Astrocyte (in vitro differentiated cells and primary cell): ENCODE measurements around the gene LRRK1. TPM values are rescaled to one million over a fixed set of nuclear protein-coding genes. Genes with fewer than 3 reads are reported as not detected.

Source experiments
- DNase-seq: peaks from one replicate; pipeline ENCODE4 v3.0.0-alpha.2; 2010; ENCODE audit warnings: low read depth
- FAIRE-seq: peaks from 2 replicates; lab custom pipeline; 2011; peaks lifted over from hg19 to GRCh38; lab: Jason Lieb, UNC
- H2AFZ ChIP-seq: 2 replicates; pipeline ENCODE4 v1.6.0; 2012; ENCODE audit warnings: low read depth, low read length, inconsistent platforms
- H3K27ac ChIP-seq: 2 replicates; pipeline ENCODE4 v1.5.1; 2011; ENCODE audit warnings: low read depth, low read length, inconsistent platforms
- H3K27me3 ChIP-seq: 2 replicates; pipeline ENCODE4 v1.6.0; 2011; ENCODE audit warnings: low read length, inconsistent platforms; ENCODE audit not compliant: insufficient read depth
- H3K36me3 ChIP-seq: 2 replicates; pipeline ENCODE4 v1.5.1; 2011; ENCODE audit warnings: low read length, inconsistent platforms; ENCODE audit not compliant: insufficient read depth
- H3K4me1 ChIP-seq: 2 replicates; pipeline ENCODE4 v1.5.1; 2011; ENCODE audit warnings: low read length, inconsistent platforms; ENCODE audit not compliant: insufficient read depth
- H3K4me2 ChIP-seq: 2 replicates; pipeline ENCODE4 v1.6.0; 2012; ENCODE audit warnings: low read length, inconsistent platforms
- H3K4me3 ChIP-seq: 2 replicates; pipeline ENCODE4 v1.5.1; 2011; ENCODE audit warnings: low read depth, mild to moderate bottlenecking, low read length, inconsistent platforms; ENCODE audit not compliant: insufficient read depth
- H3K79me2 ChIP-seq: 2 replicates; pipeline ENCODE4 v1.6.0; 2012; ENCODE audit warnings: mild to moderate bottlenecking, low read length, inconsistent platforms; ENCODE audit not compliant: insufficient read depth
- H3K9ac ChIP-seq: 2 replicates; pipeline ENCODE4 v1.6.0; 2012; ENCODE audit warnings: mild to moderate bottlenecking, low read length, inconsistent platforms
- H3K9me3 ChIP-seq: 2 replicates; pipeline ENCODE4 v1.5.1; 2012; ENCODE audit warnings: low read depth, mild to moderate bottlenecking, low read length, inconsistent platforms; ENCODE audit not compliant: insufficient read depth
- H4K20me1 ChIP-seq: 2 replicates; pipeline ENCODE4 v1.6.0; 2012; ENCODE audit warnings: low read length, inconsistent platforms; ENCODE audit not compliant: insufficient read depth
- H3K27ac Mint-ChIP-seq: one replicate; pipeline ENCODE4 v1.8.0; 2021; ENCODE audit warnings: mild to moderate bottlenecking, mixed read lengths; ENCODE audit not compliant: unreplicated experiment
- H3K27me3 Mint-ChIP-seq: one replicate; pipeline ENCODE4 v1.8.0; 2021; ENCODE audit warnings: low read depth, mixed read lengths; ENCODE audit not compliant: unreplicated experiment
- H3K36me3 Mint-ChIP-seq: one replicate; pipeline ENCODE4 v1.8.0; 2021; ENCODE audit warnings: low read depth, mixed read lengths; ENCODE audit not compliant: unreplicated experiment
- H3K4me1 Mint-ChIP-seq: one replicate; pipeline ENCODE4 v1.8.0; 2021; ENCODE audit warnings: low read depth, mixed read lengths; ENCODE audit not compliant: unreplicated experiment
- H3K4me3 Mint-ChIP-seq: one replicate; pipeline ENCODE4 v1.8.0; 2021; ENCODE audit warnings: mild to moderate bottlenecking, moderate library complexity, mixed read lengths; ENCODE audit not compliant: unreplicated experiment
- H3K9me3 Mint-ChIP-seq: one replicate; pipeline ENCODE4 v1.8.0; 2021; ENCODE audit warnings: mild to moderate bottlenecking, mixed read lengths; ENCODE audit not compliant: unreplicated experiment
- CTCF ChIP-seq: IDR thresholded peaks from 2 replicates; pipeline ENCODE4 v1.5.1; 2011; ENCODE audit warnings: low read depth, mild to moderate bottlenecking, inconsistent platforms, low read length, moderate library complexity; ENCODE audit not compliant: insufficient read depth
- EZH2 ChIP-seq: IDR thresholded peaks from 2 replicates; pipeline ENCODE4 v1.6.1; 2012; ENCODE audit warnings: mild to moderate bottlenecking, low read length, inconsistent platforms; ENCODE audit not compliant: insufficient read depth
- total RNA-seq: library from RNA; stranded (reverse); gene quantifications from 2 replicates; pipeline ENCODE4 v1.2.1, GENCODE V29; 2021

LRRK1 gene
- total RNA-seq, 1 donor from 2014 or later = 0.41 TPM

GRCh38 chr15:101025896-101026631 is 106.9 kb downstream of the LRRK1 start:
- H3K4me3 Mint-ChIP-seq = no peak overlapping the region
- H3K4me2 ChIP-seq = no peak overlapping the region
- no peaks in the 10 kb centered on the region for H3K9me3 ChIP-seq
- H3K27me3 ChIP-seq = no peaks in the 10 kb centered on the region
- no peak overlapping the region for H3K4me3 ChIP-seq
- TF ChIP-seq CTCF (no peak), EZH2 (no peak)
- no peaks in the 10 kb centered on the region for H3K79me2 ChIP-seq
- no peak overlapping the region for H3K9ac ChIP-seq
- DNase-seq (no peak), FAIRE-seq (no peak)
- no peak overlapping the region for H3K27ac Mint-ChIP-seq
- no peaks in the 10 kb centered on the region for H3K36me3 ChIP-seq
- no peak overlapping the region for H2AFZ ChIP-seq
- no peak overlapping the region for H3K27ac ChIP-seq
- no peaks in the 10 kb centered on the region for H3K4me1 ChIP-seq
- H4K20me1 ChIP-seq = no peaks in the 10 kb centered on the region
- H3K36me3 Mint-ChIP-seq = peaks cover 2% of the 10 kb centered on the region
- H3K4me1 Mint-ChIP-seq = peaks cover 4% of the 10 kb centered on the region
- no peaks in the 10 kb centered on the region for H3K9me3 Mint-ChIP-seq
- H3K27me3 Mint-ChIP-seq = peaks cover 34% of the 10 kb centered on the region

GRCh38 chr15:101026656-101027272 is 107.6 kb downstream of the LRRK1 start:
- no peak overlapping the region for H3K4me3 ChIP-seq
- peaks cover 2% of the 10 kb centered on the region for H3K36me3 Mint-ChIP-seq
- H3K27me3 ChIP-seq = no peaks in the 10 kb centered on the region
- FAIRE-seq (no peak), DNase-seq (no peak)
- H3K9me3 Mint-ChIP-seq = no peaks in the 10 kb centered on the region
- H3K4me2 ChIP-seq = no peak overlapping the region
- H3K9me3 ChIP-seq = no peaks in the 10 kb centered on the region
- H3K4me1 ChIP-seq = no peaks in the 10 kb centered on the region
- H2AFZ ChIP-seq = no peak overlapping the region
- no peak overlapping the region for H3K27ac ChIP-seq
- no peak overlapping the region for H3K4me3 Mint-ChIP-seq
- no peak overlapping the region for H3K9ac ChIP-seq
- no peaks in the 10 kb centered on the region for H3K79me2 ChIP-seq
- no peak overlapping the region for H3K27ac Mint-ChIP-seq
- H3K4me1 Mint-ChIP-seq = peaks cover 4% of the 10 kb centered on the region
- H3K36me3 ChIP-seq = no peaks in the 10 kb centered on the region
- TF ChIP-seq CTCF (no peak), EZH2 (no peak)
- no peaks in the 10 kb centered on the region for H4K20me1 ChIP-seq
- peaks cover 31% of the 10 kb centered on the region for H3K27me3 Mint-ChIP-seq
